K562 (cell line): ENCODE results near the gene IRF8. TPM values are rescaled to one million over a fixed set of nuclear protein-coding genes. Genes with fewer than 3 reads are reported as not detected.

Experiments used
- microRNA-seq: library from miRNA; unstranded; fragments of <30 nt; microRNA quantifications from one replicate; pipeline ENCODE4, GENCODE V29; 2018; ENCODE audit warnings: borderline microRNAs expressed
- polyA plus RNA-seq, 8 experiments: library from polyadenylated mRNA; depleted of rRNA in 4 of 8; stranded (reverse) in 5 of 8; unstranded in 3 of 8; fragments of >200 nt; fragmentation: Nextera tagmentation in 2 of 8; fragmentation: Illumina TruSeq in 1 of 8; extraction: Ambion mirVana in 2 of 8; extraction: Trizol in 1 of 8; gene quantifications; 2 replicates each; pipeline versions ENCODE4 v1.2.1 to v1.2.3, GENCODE V29; 2011 to 2014; ENCODE audit warnings: inconsistent platforms in 1 of 8, missing spikeins in 1 of 8
- small RNA-seq: library from RNA; depleted of rRNA; stranded (forward); fragments of <200 nt; gene quantifications from one replicate; pipeline ENCODE3, GENCODE V24; 2014
- total RNA-seq, 7 experiments: library from RNA; depleted of rRNA in 6 of 7; stranded (reverse); fragments of >200 nt in 6 of 7; fragmentation: Illumina TruSeq in 2 of 7; extraction: Trizol in 2 of 7; gene quantifications; 2 replicates each; pipeline versions ENCODE4 v1.2.1 to v1.2.3, GENCODE V29; 2011 to 2021; ENCODE audit warnings: low replicate concordance in 1 of 7

Gene IRF8
- total and polyA plus RNA-seq, 9 of the 15 experiments (the other 6 are each of a cell fraction or from before 2014, with no cell fraction given), result 0.01 to 0.98 TPM; not detected in 7

Small RNAs within 50 kb of the gene (microRNA-seq; reads per million reads assigned to microRNA genes)
- gene MIR6774, result not detected

Small RNAs within 50 kb of the gene (small RNA-seq; reads per million reads assigned to genes)
- gene MIR6774, result not detected

Other genes starting within 250 kb of the IRF8 start
- gene GINS2, start 210.2 kb upstream of the IRF8 start, total RNA-seq (2014; rRNA removed), result 42.0 and 44.2 TPM in 2 replicates
- gene GINS2, start 210.2 kb upstream of the IRF8 start, total RNA-seq (2014; rRNA removed; fragmentation: Illumina TruSeq; extraction: Trizol), result 43.8 and 47.3 TPM in 2 replicates
- 39.4 and 40.4 TPM in 2 replicates for gene GINS2, start 210.2 kb upstream of the IRF8 start, total RNA-seq (2015; rRNA removed; fragmentation: Illumina TruSeq; extraction: Trizol)
- gene GINS2, start 210.2 kb upstream of the IRF8 start, total RNA-seq (2021), result 57.5 and 61.6 TPM in 2 replicates
- 38.4 and 44.6 TPM in 2 replicates for gene GINS2, start 210.2 kb upstream of the IRF8 start, polyA plus RNA-seq (2011; rRNA removed)
- 41.4 and 49.8 TPM in 2 replicates for gene GINS2, start 210.2 kb upstream of the IRF8 start, polyA plus RNA-seq (2014; fragmentation: Illumina TruSeq; extraction: Trizol)
- gene GINS2, start 210.2 kb upstream of the IRF8 start, polyA plus RNA-seq (2014; fragmentation: Nextera tagmentation; extraction: Ambion mirVana), result 10 to 100 TPM; 61.3 to 76.2 TPM
- 42.3 and 42.9 TPM in 2 replicates for gene GINS2, start 210.2 kb upstream of the IRF8 start, polyA plus RNA-seq (2014; rRNA removed)
- not detected in 2 replicates for gene C16orf74, start 148.1 kb upstream of the IRF8 start, total RNA-seq (2014; rRNA removed)
- gene C16orf74, start 148.1 kb upstream of the IRF8 start, total RNA-seq (2014; rRNA removed; fragmentation: Illumina TruSeq; extraction: Trizol), result not detected in 2 replicates
- not detected in 2 replicates for gene C16orf74, start 148.1 kb upstream of the IRF8 start, total RNA-seq (2015; rRNA removed; fragmentation: Illumina TruSeq; extraction: Trizol)
- gene C16orf74, start 148.1 kb upstream of the IRF8 start, total RNA-seq (2021), result not detected in 2 replicates
- 0.11 TPM in 1 of 2 replicates, not detected in the other for gene C16orf74, start 148.1 kb upstream of the IRF8 start, polyA plus RNA-seq (2011; rRNA removed)
- gene C16orf74, start 148.1 kb upstream of the IRF8 start, polyA plus RNA-seq (2014; fragmentation: Illumina TruSeq; extraction: Trizol), result not detected in 2 replicates
- not detected for gene C16orf74, start 148.1 kb upstream of the IRF8 start, polyA plus RNA-seq (2014; fragmentation: Nextera tagmentation; extraction: Ambion mirVana)
- gene C16orf74, start 148.1 kb upstream of the IRF8 start, polyA plus RNA-seq (2014; rRNA removed), result not detected in 2 replicates
- 81.8 and 86.4 TPM in 2 replicates for gene EMC8, start 99.6 kb upstream of the IRF8 start, total RNA-seq (2014; rRNA removed)
- 36.4 and 48.6 TPM in 2 replicates for gene EMC8, start 99.6 kb upstream of the IRF8 start, total RNA-seq (2014; rRNA removed; fragmentation: Illumina TruSeq; extraction: Trizol)
- 49.9 and 56.4 TPM in 2 replicates for gene EMC8, start 99.6 kb upstream of the IRF8 start, total RNA-seq (2015; rRNA removed; fragmentation: Illumina TruSeq; extraction: Trizol)
- gene EMC8, start 99.6 kb upstream of the IRF8 start, total RNA-seq (2021), result 60.8 and 71.9 TPM in 2 replicates
- gene EMC8, start 99.6 kb upstream of the IRF8 start, polyA plus RNA-seq (2011; rRNA removed), result 45.2 and 54.7 TPM in 2 replicates
- gene EMC8, start 99.6 kb upstream of the IRF8 start, polyA plus RNA-seq (2014; fragmentation: Illumina TruSeq; extraction: Trizol), result 32.7 and 39.8 TPM in 2 replicates
- gene EMC8, start 99.6 kb upstream of the IRF8 start, polyA plus RNA-seq (2014; fragmentation: Nextera tagmentation; extraction: Ambion mirVana), result 10 to 100 TPM; 11.4 to 14.0 TPM
- 61.7 and 69.1 TPM in 2 replicates for gene EMC8, start 99.6 kb upstream of the IRF8 start, polyA plus RNA-seq (2014; rRNA removed)
- 941 and 994 TPM in 2 replicates for gene COX4I1, start 99.5 kb upstream of the IRF8 start, total RNA-seq (2014; rRNA removed)
- 526 and 685 TPM in 2 replicates for gene COX4I1, start 99.5 kb upstream of the IRF8 start, total RNA-seq (2014; rRNA removed; fragmentation: Illumina TruSeq; extraction: Trizol)
- gene COX4I1, start 99.5 kb upstream of the IRF8 start, total RNA-seq (2015; rRNA removed; fragmentation: Illumina TruSeq; extraction: Trizol), result 613 and 651 TPM in 2 replicates
- gene COX4I1, start 99.5 kb upstream of the IRF8 start, total RNA-seq (2021), result 827 and 832 TPM in 2 replicates
- gene COX4I1, start 99.5 kb upstream of the IRF8 start, polyA plus RNA-seq (2011; rRNA removed), result 1,032 and 1,039 TPM in 2 replicates
- gene COX4I1, start 99.5 kb upstream of the IRF8 start, polyA plus RNA-seq (2014; fragmentation: Illumina TruSeq; extraction: Trizol), result 1,040 and 1,078 TPM in 2 replicates
- 1,000 to 10,000 TPM; 1,936 to 2,356 TPM for gene COX4I1, start 99.5 kb upstream of the IRF8 start, polyA plus RNA-seq (2014; fragmentation: Nextera tagmentation; extraction: Ambion mirVana)
- 1,078 and 1,164 TPM in 2 replicates for gene COX4I1, start 99.5 kb upstream of the IRF8 start, polyA plus RNA-seq (2014; rRNA removed)